OCI-LY3 (cell line): ENCODE data around the gene NUMBL.
"Not testable (repeated sequence)": the region's sequence is repeated elsewhere in the genome, so short reads cannot be mapped to it uniquely, and the experiment has no call there.

Experiments
- H2AFZ ChIP-seq: fragments of 200-600, 300-600 bp; shearing (Covaris generic); 2 replicates; pipeline ENCODE4 v1.6.0; 2014; ENCODE audit warnings: antibody characterized with exemption, low read depth, low read length
- H3K27ac ChIP-seq: fragments of 200-600, 300-600 bp; sonication (generic); 2 replicates; pipeline ENCODE4 v1.5.1; 2014; ENCODE audit warnings: mild to moderate bottlenecking, low read length, moderate library complexity, mixed read lengths
- H3K27me3 ChIP-seq: fragments of 200-600, 300-600 bp; sonication (generic); 2 replicates; pipeline ENCODE4 v1.6.1; 2014; ENCODE audit warnings: low read depth, low read length, mixed read lengths
- H3K36me3 ChIP-seq: fragments of 200-600, 300-600 bp; sonication (generic); replicated peaks from 2 replicates; pipeline ENCODE3; 2014; ENCODE audit warnings: low read depth, low read length, mixed read lengths
- H3K4me1 ChIP-seq: fragments of 300-600, 200-600 bp; sonication (generic); 2 replicates; pipeline ENCODE4 v1.6.1; 2014; ENCODE audit warnings: low read length, mixed read lengths
- H3K4me2 ChIP-seq: fragments of 200-600, 300-600 bp; sonication (generic); 2 replicates; pipeline ENCODE4 v1.6.1; 2014; ENCODE audit warnings: low read length, mixed read lengths
- H3K4me3 ChIP-seq: fragments of 300-600, 200-600 bp; sonication (generic); 2 replicates; pipeline ENCODE4 v1.5.1; 2014; ENCODE audit warnings: antibody characterized with exemption, mild to moderate bottlenecking, low read length, moderate library complexity
- H3K79me2 ChIP-seq: fragments of 300-600, 200-600 bp; shearing (Covaris generic); 2 replicates; pipeline ENCODE4 v1.6.1; 2014; ENCODE audit warnings: mild to moderate bottlenecking, low read length, mixed read lengths
- H3K9ac ChIP-seq: fragments of 300-600, 200-600 bp; shearing (Covaris generic); 2 replicates; pipeline ENCODE4 v1.6.0; 2014; ENCODE audit warnings: mild to moderate bottlenecking, low read length, moderate library complexity
- H3K9me3 ChIP-seq: fragments of 200-600, 300-600 bp; shearing (Covaris generic); 2 replicates; pipeline ENCODE4 v1.6.1; 2014; ENCODE audit warnings: low read length, mixed read lengths; ENCODE audit not compliant: insufficient read depth
- H4K20me1 ChIP-seq: fragments of 200-600, 300-600 bp; sonication (generic); 2 replicates; pipeline ENCODE4 v1.6.1; 2016; ENCODE audit warnings: low read length, mixed read lengths; ENCODE audit not compliant: insufficient read depth
- EZH2phosphoT487 ChIP-seq: fragments of 200-600 bp; shearing (Covaris generic); IDR thresholded peaks from 2 replicates; pipeline ENCODE4 v1.6.1; 2018; ENCODE audit warnings: antibody characterized with exemption, mixed run types, low read depth
- TF ChIP-seq, protein P1 (sequence below): fragments of 200-600, 300-600 bp; sonication (generic); IDR thresholded peaks from 2 replicates; pipeline ENCODE4 v1.5.1; 2014; ENCODE audit warnings: antibody characterized with exemption, low read length, low read depth

Gene NUMBL

DNA sequence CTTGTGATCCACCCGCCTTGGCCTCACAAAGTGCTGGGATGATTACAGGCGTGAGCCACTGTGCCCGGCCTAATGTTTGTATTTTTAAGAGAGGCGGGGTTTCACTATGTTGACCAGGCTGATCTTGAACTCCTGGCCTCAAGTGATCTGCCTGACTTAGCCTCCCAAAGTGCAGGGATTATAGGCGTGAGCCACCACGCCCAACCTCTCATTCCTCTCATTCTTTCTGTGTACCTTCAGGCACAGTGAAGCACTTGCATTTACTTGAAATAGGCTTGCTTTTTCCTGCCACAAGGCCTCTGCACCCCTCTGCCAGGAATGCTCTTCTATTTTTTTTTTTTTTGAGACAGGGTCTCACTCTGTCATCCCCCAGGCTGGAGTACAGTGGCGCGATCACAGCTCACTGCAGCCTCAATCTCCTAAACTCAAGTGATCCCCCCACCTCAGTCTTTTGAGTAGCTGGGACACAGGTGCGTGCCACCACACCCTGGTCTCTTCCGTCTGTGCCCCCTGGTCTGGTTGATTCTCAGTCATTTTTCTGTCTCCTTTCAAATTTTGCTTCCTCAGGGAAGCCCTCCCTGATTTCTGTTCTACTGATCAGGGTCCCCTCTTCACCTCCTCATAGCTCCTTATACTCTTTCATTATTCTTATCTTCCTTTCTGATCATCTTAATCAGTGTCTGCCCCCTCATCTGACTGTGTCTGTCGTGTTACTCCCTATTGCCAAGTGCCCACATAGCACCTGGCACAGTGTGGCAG, 44.7 kb upstream of the NUMBL start:
- no peak overlapping the region for H3K9ac ChIP-seq
- H3K4me2 ChIP-seq: no peak overlapping the region
- H3K36me3 ChIP-seq: peaks cover 43% of the 10 kb centered on the region
- H3K4me3 ChIP-seq: no peak overlapping the region
- H3K9me3 ChIP-seq: no peaks in the 10 kb centered on the region
- no peak for TF ChIP-seq EZH2phosphoT487
- TF ChIP-seq, protein P1, sequence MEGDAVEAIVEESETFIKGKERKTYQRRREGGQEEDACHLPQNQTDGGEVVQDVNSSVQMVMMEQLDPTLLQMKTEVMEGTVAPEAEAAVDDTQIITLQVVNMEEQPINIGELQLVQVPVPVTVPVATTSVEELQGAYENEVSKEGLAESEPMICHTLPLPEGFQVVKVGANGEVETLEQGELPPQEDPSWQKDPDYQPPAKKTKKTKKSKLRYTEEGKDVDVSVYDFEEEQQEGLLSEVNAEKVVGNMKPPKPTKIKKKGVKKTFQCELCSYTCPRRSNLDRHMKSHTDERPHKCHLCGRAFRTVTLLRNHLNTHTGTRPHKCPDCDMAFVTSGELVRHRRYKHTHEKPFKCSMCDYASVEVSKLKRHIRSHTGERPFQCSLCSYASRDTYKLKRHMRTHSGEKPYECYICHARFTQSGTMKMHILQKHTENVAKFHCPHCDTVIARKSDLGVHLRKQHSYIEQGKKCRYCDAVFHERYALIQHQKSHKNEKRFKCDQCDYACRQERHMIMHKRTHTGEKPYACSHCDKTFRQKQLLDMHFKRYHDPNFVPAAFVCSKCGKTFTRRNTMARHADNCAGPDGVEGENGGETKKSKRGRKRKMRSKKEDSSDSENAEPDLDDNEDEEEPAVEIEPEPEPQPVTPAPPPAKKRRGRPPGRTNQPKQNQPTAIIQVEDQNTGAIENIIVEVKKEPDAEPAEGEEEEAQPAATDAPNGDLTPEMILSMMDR: no peak
- H3K27me3 ChIP-seq: no peaks in the 10 kb centered on the region
- no peaks in the 10 kb centered on the region for H3K79me2 ChIP-seq
- no peaks in the 10 kb centered on the region for H3K4me1 ChIP-seq
- no peaks in the 10 kb centered on the region for H4K20me1 ChIP-seq
- no peak overlapping the region for H3K27ac ChIP-seq
- no peak overlapping the region for H2AFZ ChIP-seq

DNA sequence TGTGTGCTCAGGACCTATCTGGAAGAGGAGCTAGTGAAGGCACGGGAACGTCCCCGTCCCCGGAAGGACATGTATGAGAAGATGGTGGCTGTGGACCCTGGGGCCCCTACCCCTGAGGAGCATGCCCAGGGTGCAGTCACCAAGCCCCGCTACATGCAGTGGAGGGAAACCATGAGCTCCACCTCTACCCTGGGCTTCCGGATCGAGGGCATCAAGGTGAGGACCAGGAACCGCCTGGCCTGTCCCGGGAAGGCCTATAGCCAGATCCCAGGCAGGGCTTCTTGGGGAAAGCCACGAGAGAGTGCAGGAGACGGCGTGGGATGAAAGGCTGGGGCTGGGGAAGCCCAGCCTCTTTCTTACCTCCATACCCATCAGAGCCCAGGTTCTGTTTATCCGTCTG, 42.7 kb upstream of the NUMBL start:
- H3K27ac ChIP-seq: no peak overlapping the region
- H3K4me1 ChIP-seq: no peaks in the 10 kb centered on the region
- H3K9me3 ChIP-seq: no peaks in the 10 kb centered on the region
- no peaks in the 10 kb centered on the region for H4K20me1 ChIP-seq
- no peaks in the 10 kb centered on the region for H3K79me2 ChIP-seq
- peaks cover 43% of the 10 kb centered on the region for H3K36me3 ChIP-seq
- H3K4me2 ChIP-seq: no peak overlapping the region
- H2AFZ ChIP-seq: no peak overlapping the region
- no peak overlapping the region for H3K9ac ChIP-seq
- no peak overlapping the region for H3K4me3 ChIP-seq
- no peaks in the 10 kb centered on the region for H3K27me3 ChIP-seq
- TF ChIP-seq EZH2phosphoT487: no peak
- TF ChIP-seq, protein P1: no peak

DNA sequence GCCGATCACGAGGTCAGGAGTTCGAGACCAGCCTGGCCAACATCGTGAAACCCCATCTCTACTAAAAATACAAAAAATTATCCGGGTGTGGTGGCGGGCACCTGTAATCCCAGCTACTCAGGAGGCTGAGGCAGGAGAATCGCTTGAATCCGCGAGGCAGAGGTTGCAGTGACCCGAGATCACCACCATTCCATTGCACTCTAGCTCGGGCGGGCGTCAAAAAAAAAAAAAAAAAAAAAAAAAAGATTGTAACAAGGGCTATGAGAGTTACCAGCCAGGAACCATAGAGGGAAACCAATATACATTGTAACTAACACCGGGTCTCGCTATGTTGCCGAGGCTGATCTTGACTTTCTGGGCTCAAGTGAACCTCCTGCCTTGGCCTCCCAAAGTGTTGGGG, 41.9 kb upstream of the NUMBL start:
- not testable (repeated sequence) for H3K27ac ChIP-seq, H3K4me1 ChIP-seq, H2AFZ ChIP-seq, H4K20me1 ChIP-seq, H3K27me3 ChIP-seq, H3K79me2 ChIP-seq, H3K9me3 ChIP-seq, H3K4me3 ChIP-seq, H3K4me2 ChIP-seq, H3K9ac ChIP-seq
- H3K36me3 ChIP-seq: peaks cover 43% of the 10 kb centered on the region

DNA sequence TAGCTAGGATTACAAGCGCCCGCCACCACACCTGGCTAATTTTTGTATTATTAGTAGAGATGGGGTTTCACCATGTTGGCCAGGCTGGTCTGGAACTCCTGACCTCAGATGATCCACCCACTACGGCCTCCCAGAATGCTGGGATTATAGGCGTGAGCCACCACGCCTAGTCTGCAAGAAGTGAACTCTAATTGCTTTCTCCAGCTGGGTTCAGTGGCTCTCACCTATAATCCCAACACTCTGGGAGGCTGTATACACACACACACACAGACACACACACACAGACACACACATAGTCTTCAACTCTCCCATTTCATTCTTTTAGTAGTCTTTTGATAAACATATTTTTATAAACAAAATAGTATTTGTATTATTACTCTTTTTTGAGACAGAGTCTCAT, 39.6 kb upstream of the NUMBL start:
- H3K36me3 ChIP-seq: peaks cover 37% of the 10 kb centered on the region
- not testable (repeated sequence) for H3K4me1 ChIP-seq, H3K27ac ChIP-seq, H3K9ac ChIP-seq, H3K9me3 ChIP-seq, H3K79me2 ChIP-seq, H3K27me3 ChIP-seq, H3K4me2 ChIP-seq, H3K4me3 ChIP-seq, H2AFZ ChIP-seq, H4K20me1 ChIP-seq

DNA sequence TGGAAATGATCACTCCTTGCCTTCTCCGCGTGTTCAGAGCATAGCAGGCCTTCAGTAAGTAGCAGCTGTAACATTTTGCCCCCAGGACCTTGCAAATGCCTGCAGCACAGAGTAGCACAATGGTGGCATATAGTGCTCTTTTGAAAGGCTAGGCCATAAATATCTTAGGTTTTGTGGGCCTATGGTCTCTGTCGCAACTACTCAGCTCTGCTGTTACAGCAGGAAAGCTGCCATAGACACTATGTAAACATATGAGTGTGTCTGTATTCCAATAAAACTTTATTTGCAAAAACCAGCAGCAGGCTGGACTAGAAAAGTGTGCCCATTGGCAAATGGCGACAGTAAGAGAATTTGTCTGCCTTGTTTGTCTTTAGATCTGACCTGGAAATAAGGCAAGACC, 35.8 kb upstream of the NUMBL start:
- Histone ChIP-seq H2AFZ (no peak overlapping the region), H3K4me3 (no peak overlapping the region), H3K79me2 (peaks cover 8% of the 10 kb centered on the region; the same call in 1 of the 2 replicates), H3K4me2 (no peak overlapping the region), H3K9ac (no peak overlapping the region), H3K9me3 (no peaks in the 10 kb centered on the region), H3K27ac (no peak overlapping the region), H3K36me3 (peaks cover 34% of the 10 kb centered on the region), H3K27me3 (no peaks in the 10 kb centered on the region), H3K4me1 (no peaks in the 10 kb centered on the region), H4K20me1 (no peaks in the 10 kb centered on the region)
- no peak for TF ChIP-seq EZH2phosphoT487
- TF ChIP-seq, protein P1: no peak
